OCI-LY7 (cell line): Measurements from ENCODE around the gene RCE1.

ENCODE experiments used
- EZH2phosphoT487 ChIP-seq: fragments of 200-600 bp; sonication (generic); IDR thresholded peaks from 2 replicates; pipeline ENCODE4 v1.6.1; 2018; ENCODE audit warnings: low read depth, borderline replicate concordance, mild to moderate bottlenecking, mixed run types, antibody characterized with exemption, low read length, moderate library complexity, mixed read lengths
- TF ChIP-seq, protein P1 (sequence below): fragments of 200-600 bp; sonication (generic); conservative IDR thresholded peaks from 2 replicates; pipeline ENCODE4 v1.5.1; 2014; ENCODE audit warnings: mild to moderate bottlenecking, antibody characterized with exemption, low read length, moderate library complexity, mixed read lengths

DNA sequence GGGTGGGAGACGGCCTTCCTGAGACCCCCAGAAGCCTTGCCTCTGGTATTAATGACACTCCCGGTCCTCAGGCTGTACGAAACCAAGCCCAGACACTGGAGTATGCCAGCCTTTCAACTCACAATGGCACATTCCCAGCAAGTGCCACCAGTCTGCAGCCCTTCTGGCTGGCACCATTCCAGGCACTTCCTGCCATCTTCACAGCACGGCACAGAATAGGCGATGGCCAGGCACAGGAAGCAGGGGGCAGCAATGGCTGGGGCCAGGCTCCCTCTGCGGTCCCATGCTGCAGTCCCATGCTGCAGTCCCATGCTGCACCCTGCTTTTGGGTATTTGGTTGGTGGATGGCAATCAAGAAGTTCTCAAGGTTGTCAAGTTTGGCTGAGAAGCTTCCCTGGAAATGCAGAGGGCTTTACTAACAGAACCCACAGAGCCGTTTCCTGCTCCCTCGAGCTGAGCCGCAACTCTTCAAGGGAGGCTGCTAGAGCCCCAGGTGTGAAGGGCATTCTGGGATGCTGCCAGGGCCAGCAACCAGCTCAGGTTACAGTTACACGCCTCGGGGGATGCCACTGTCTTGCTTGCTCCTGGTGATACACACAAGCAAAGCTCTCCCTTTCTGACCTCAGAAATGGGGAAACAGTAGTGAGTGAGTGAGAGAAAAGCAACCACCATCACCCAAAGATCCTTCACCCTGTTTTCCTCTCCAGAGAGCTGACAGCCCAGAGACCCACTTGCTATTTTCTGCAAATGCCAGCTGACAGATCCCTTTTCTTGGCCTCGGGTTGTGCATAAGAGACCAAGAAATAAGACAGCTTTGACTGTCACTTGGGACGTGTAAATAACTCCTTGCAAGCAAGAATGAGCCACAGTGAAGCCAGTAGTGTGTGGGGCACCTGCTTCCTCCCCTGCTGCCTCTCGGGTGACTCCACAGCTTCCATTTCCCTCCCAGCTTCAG is 37.5 kb downstream of the RCE1 start:
- TF ChIP-seq, protein P1, sequence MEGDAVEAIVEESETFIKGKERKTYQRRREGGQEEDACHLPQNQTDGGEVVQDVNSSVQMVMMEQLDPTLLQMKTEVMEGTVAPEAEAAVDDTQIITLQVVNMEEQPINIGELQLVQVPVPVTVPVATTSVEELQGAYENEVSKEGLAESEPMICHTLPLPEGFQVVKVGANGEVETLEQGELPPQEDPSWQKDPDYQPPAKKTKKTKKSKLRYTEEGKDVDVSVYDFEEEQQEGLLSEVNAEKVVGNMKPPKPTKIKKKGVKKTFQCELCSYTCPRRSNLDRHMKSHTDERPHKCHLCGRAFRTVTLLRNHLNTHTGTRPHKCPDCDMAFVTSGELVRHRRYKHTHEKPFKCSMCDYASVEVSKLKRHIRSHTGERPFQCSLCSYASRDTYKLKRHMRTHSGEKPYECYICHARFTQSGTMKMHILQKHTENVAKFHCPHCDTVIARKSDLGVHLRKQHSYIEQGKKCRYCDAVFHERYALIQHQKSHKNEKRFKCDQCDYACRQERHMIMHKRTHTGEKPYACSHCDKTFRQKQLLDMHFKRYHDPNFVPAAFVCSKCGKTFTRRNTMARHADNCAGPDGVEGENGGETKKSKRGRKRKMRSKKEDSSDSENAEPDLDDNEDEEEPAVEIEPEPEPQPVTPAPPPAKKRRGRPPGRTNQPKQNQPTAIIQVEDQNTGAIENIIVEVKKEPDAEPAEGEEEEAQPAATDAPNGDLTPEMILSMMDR: no peak
- TF ChIP-seq EZH2phosphoT487: no peak
